WI38 (cell line): ENCODE measurements around the gene CKMT2.

Experiments used
- H3K4me3 ChIP-seq: 2 replicates; pipeline ENCODE4 v1.5.1; 2011; ENCODE audit warnings: low read depth, mild to moderate bottlenecking, control low read depth, low read length
- CTCF ChIP-seq: IDR thresholded peaks from 2 replicates; pipeline ENCODE4 v1.5.1; 2012; ENCODE audit warnings: low read depth, mild to moderate bottlenecking, control low read depth, low read length

CKMT2 gene

GRCh38 chr5:81247441-81247972 lies 14.4 kb downstream of the CKMT2 start:
- no peak for TF ChIP-seq CTCF
- H3K4me3 ChIP-seq = no peak overlapping the region

- H3K4me3 ChIP-seq = no peak overlapping the region
- no peak for TF ChIP-seq CTCF
Measured at GRCh38 chr5:81249240-81249639, 16.1 kb downstream of the CKMT2 start.

- TF ChIP-seq CTCF = no peak
- H3K4me3 ChIP-seq = no peak overlapping the region
Measured at GRCh38 chr5:81250004-81250403, 16.9 kb downstream of the CKMT2 start.

- no peak overlapping the region for H3K4me3 ChIP-seq
- no peak for TF ChIP-seq CTCF
Measured at GRCh38 chr5:81251922-81252321, 18.8 kb downstream of the CKMT2 start.

- TF ChIP-seq CTCF = no peak
- H3K4me3 ChIP-seq = no peak overlapping the region
Measured at GRCh38 chr5:81252904-81253303, 19.8 kb downstream of the CKMT2 start.

GRCh38 chr5:81253875-81254274 lies 20.8 kb downstream of the CKMT2 start:
- H3K4me3 ChIP-seq = no peak overlapping the region
- no peak for TF ChIP-seq CTCF

- no peak overlapping the region for H3K4me3 ChIP-seq
- no peak for TF ChIP-seq CTCF
Measured at GRCh38 chr5:81254886-81255559, 21.9 kb downstream of the CKMT2 start.
